Measurements from ENCODE around the gene CLEC2A.

The CLEC2A gene

DNA sequence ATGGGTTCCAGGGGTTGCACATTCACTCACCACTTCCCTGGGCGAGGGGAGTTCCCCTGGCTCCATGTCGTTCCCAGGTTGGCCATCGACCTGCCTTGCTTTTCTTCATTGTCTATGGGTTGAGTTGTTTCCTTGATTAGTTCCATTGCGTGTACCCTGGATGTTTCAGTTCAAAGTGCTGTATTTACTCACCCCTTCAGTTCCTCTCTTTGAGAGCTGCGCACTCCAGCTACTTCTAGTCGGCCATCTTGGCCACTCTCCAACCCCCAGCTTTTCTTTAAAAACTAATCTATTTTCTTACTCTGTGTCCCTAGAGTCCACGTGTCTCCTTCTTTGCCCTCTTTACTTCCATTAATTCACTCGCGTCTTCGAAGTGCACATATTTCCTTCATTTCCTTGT is 11.7 kb downstream of the CLEC2A start:
- no peak for DNase-seq (ENCODE audit: extremely low read depth, low read depth)
- TF ChIP-seq, protein P1, sequence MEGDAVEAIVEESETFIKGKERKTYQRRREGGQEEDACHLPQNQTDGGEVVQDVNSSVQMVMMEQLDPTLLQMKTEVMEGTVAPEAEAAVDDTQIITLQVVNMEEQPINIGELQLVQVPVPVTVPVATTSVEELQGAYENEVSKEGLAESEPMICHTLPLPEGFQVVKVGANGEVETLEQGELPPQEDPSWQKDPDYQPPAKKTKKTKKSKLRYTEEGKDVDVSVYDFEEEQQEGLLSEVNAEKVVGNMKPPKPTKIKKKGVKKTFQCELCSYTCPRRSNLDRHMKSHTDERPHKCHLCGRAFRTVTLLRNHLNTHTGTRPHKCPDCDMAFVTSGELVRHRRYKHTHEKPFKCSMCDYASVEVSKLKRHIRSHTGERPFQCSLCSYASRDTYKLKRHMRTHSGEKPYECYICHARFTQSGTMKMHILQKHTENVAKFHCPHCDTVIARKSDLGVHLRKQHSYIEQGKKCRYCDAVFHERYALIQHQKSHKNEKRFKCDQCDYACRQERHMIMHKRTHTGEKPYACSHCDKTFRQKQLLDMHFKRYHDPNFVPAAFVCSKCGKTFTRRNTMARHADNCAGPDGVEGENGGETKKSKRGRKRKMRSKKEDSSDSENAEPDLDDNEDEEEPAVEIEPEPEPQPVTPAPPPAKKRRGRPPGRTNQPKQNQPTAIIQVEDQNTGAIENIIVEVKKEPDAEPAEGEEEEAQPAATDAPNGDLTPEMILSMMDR (IDR thresholded peaks at IDR 0.05; ENCODE audit: low read depth, low read length) = no peak

DNA sequence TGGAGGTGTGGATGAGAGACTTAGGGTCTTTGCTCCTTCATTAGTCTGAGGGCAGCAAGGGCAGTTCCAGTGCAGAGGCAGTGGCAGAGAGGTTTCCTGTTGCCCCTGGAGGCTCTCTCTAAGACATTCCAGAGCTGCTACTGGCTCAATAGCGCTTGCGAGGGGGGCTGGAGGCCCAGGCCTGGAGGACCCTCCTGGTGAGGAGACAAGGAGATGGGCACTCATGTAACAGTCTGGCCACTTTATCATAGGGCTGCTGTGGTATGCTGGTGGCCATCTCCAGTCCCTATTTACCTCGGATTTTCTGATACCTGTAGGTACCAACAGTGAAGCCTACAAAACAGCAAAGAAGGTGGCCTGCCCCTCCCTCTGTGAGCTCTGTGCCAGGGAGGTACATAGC is 12.7 kb downstream of the CLEC2A start:
- no peak for DNase-seq (ENCODE audit: extremely low read depth, low read depth)
- TF ChIP-seq, protein P1 (IDR thresholded peaks at IDR 0.05; ENCODE audit: low read depth, low read length) = no peak

DNA sequence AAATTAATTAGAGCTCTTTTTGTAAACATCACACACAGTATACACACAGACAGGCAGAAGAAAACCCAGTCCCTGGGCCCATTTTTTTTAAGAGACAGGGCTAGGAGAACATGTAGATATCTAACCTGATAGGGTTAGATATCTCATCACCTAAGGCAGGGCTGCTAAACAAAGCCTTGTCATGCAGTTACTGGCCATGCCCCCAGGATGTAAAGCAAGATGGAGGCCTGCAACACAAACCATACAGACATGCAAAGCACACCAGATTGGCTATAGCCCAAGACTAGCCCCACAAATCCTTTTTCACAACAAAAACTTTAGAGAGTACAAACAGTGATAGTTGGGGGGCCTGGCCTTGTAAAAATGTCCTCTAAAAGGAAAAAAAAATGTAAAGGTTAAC is 20.5 kb downstream of the CLEC2A start:
- TF ChIP-seq, protein P1 (IDR thresholded peaks at IDR 0.05; ENCODE audit: low read depth, low read length) = no peak
- DNase-seq (ENCODE audit: extremely low read depth, low read depth) = no peak

DNA sequence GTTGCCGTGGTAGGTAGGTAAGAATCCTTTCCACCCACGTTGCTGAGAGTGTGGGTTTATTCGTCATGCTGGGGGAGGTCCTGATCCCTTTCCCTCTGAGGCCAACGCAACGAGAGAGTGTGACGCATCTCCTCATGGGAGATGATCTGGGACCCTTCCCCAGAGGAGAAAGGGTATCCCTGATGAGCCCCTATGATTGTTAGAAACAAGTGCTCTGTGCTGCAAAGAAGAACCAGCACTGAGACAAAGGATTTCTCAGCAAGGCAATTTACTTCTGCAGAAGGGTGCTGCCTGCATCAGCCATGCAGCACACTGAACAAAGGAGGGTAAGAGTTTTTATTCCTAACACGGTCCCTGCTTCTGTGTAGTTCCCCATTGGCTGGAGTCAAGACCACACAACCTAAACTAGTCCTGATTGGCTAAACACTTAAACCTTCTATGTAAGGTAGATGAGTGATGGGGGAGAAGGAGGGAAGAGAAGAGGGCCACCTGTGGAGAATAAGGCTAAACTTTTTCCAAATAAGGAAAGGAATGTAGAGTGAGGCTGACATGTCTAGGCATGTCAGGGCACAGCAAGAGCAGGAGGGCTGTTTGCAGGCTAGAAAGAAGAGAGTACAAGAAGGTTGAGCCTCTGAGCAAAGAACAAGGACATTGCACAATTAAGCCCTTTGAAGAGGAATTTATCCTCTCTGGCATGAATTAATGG is 21.3 kb downstream of the CLEC2A start:
- TF ChIP-seq, protein P1 (IDR thresholded peaks at IDR 0.05; ENCODE audit: low read depth, low read length) = no peak
- DNase-seq (ENCODE audit: extremely low read depth, low read depth) = no peak

DNA sequence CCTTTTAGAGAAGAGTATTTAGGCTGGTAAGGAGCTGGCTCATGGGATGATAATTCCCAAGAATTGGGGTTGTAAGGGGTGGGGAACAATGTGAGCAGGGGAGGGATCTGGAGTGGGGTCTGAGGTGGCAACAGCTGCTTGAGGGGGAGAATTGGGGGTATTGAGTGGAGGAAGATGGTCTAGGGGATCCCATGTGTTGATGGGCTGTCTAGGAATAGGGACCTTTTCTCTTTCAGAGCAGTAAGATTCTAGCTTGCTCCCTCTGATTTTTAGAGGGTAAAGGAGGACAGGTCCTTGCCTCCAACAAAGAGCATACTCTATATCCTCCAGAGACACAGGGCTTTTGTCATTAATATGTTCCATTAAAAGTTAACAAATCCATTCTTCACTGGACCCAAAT is 22.4 kb downstream of the CLEC2A start:
- TF ChIP-seq, protein P1 (IDR thresholded peaks at IDR 0.05; ENCODE audit: low read depth, low read length) = no peak

DNA sequence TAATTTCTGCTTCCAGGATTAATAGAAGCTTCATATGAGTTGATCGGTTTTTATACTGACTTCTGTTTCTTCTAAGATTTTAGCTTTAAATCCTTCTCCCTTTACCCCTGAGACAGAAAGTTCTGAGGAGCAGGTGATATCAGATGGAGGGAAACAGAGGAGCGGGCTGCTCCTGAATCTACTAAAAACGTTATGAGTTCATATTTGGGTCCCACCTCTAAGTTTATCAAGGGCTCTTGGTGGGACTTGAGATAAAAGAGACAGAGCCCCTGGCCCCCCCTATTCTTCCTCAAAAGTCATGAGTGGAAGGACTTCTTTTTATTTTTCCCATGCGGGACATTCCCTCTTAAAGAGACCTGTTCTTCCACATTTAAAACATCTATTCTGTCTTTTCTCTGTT is 23.8 kb downstream of the CLEC2A start:
- DNase-seq (ENCODE audit: extremely low read depth, low read depth) = no peak
- TF ChIP-seq, protein P1 (IDR thresholded peaks at IDR 0.05; ENCODE audit: low read depth, low read length) = no peak

More for the DNA sequence above, 22.4 kb downstream of the CLEC2A start:
- DNase-seq (ENCODE audit: extremely low read depth, low read depth) = no peak

DNA sequence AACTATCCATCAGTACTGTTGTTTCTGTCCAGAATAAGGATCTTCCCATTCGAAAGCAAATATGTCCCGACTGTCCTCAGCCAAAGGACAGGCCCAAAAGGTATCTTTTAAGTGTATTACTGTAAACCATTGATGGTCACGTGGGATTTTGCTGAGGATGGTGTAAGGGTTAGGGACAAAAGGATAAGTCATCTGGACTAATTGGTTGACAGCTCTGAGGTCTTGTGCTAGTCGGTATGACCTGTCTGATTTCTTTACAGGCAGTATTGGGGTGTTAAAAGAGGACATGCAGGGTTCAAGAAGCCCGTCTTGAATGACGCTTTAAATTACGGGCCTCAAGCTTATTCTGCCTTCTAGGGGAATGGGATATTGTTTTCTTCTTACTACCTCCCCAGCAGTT is 24.4 kb downstream of the CLEC2A start:
- TF ChIP-seq, protein P1 (IDR thresholded peaks at IDR 0.05; ENCODE audit: low read depth, low read length) = no peak
- no peak for DNase-seq (ENCODE audit: extremely low read depth, low read depth)

Data from AG09319 (cell line).